HepG2 (cell line): Measurements from ENCODE around the gene SPI1. TPM values are rescaled to one million over a fixed set of nuclear protein-coding genes. Genes with fewer than 3 reads are reported as not detected.

ENCODE experiments used
- E2F5 ChIP-seq: sonication (generic); formaldehyde crosslinking; conservative IDR thresholded peaks from 2 replicates; pipeline ENCODE4 v1.4.0; 2020; ENCODE audit warnings: missing genetic modification reagents
- FOXK1 ChIP-seq: sonication (generic); formaldehyde crosslinking; IDR thresholded peaks from 2 replicates; pipeline ENCODE4 v1.4.0; 2020; ENCODE audit warnings: low read depth, missing genetic modification reagents, borderline replicate concordance
- HES4 ChIP-seq: sonication (generic); formaldehyde crosslinking; IDR thresholded peaks from 2 replicates; pipeline ENCODE4 v1.9.0; 2021; ENCODE audit warnings: mild to moderate bottlenecking, missing genetic modification reagents, borderline replicate concordance
- KLF11 ChIP-seq: IDR thresholded peaks from 2 replicates; pipeline ENCODE4 v1.6.1; 2016; ENCODE audit warnings: missing compliant biosample characterization
- MAFG ChIP-seq: sonication (generic); formaldehyde crosslinking; IDR thresholded peaks from 2 replicates; pipeline ENCODE4 v1.5.1; 2020; ENCODE audit warnings: mild to moderate bottlenecking, missing genetic modification reagents
- PATZ1 ChIP-seq: sonication (generic); formaldehyde crosslinking; IDR thresholded peaks from 2 replicates; pipeline ENCODE4 v1.4.0; 2020; ENCODE audit warnings: missing genetic modification reagents
- PBX2 ChIP-seq: IDR thresholded peaks from 2 replicates; pipeline ENCODE4 v1.6.1; 2016; ENCODE audit warnings: control low read depth
- RAD21 ChIP-seq: fragments of 450-650 bp; formaldehyde crosslinking; IDR thresholded peaks from 2 replicates; pipeline ENCODE4 v1.5.0; 2020; ENCODE audit warnings: mild to moderate bottlenecking
- TAF15 ChIP-seq: fragments of 200-400 bp; formaldehyde crosslinking; IDR thresholded peaks from one replicate; pipeline ENCODE4 v1.6.1; 2018; ENCODE audit warnings: mild to moderate bottlenecking, low read depth, low read length; ENCODE audit not compliant: poor library complexity, severe bottlenecking
- ZNF543 ChIP-seq: sonication (generic); formaldehyde crosslinking; IDR thresholded peaks from 2 replicates; pipeline ENCODE4 v1.4.0; 2020; ENCODE audit warnings: mild to moderate bottlenecking, missing genetic modification reagents
- ZNF614 ChIP-seq: IDR thresholded peaks from 2 replicates; pipeline ENCODE4 v1.6.1; 2018; ENCODE audit warnings: missing biosample characterization, missing genetic modification reagents, inconsistent platforms, borderline replicate concordance
- polyA plus RNA-seq, 8 experiments: library from polyadenylated mRNA; depleted of rRNA in 3 of 8; stranded (reverse) in 7 of 8; unstranded in 1 of 8; fragments of >200 nt; fragmentation: Illumina TruSeq in 4 of 8; extraction: Trizol in 4 of 8; gene quantifications; 2 replicates each; pipeline versions ENCODE4 v1.2.1 to v1.2.3, GENCODE V29; 2011 to 2016; ENCODE audit warnings: low read depth in 4 of 8, missing spikeins in 1 of 8, mixed read lengths in 1 of 8; ENCODE audit not compliant: insufficient read depth in 1 of 8
- total RNA-seq, 5 experiments: library from RNA; depleted of rRNA; stranded (reverse); fragments of >200 nt; fragmentation: Illumina TruSeq; extraction: Trizol; gene quantifications; 2 replicates each; pipeline ENCODE4 v1.2.3, GENCODE V29; 2016; ENCODE audit warnings: low read depth in 1 of 5
- TF ChIP-seq, protein P1 (sequence below): sonication (generic); formaldehyde crosslinking; IDR thresholded peaks from 2 replicates; pipeline ENCODE4 v1.5.1; 2020; ENCODE audit warnings: missing genetic modification reagents, mild to moderate bottlenecking, borderline replicate concordance
- TF ChIP-seq, protein P2 (sequence below): sonication (generic); formaldehyde crosslinking; IDR thresholded peaks from 2 replicates; pipeline ENCODE4 v1.4.0; 2020; ENCODE audit warnings: missing genetic modification reagents, borderline replicate concordance
- TF ChIP-seq, protein P3 (sequence below): sonication (generic); formaldehyde crosslinking; IDR thresholded peaks from 2 replicates; pipeline ENCODE4 v1.8.0; 2022; ENCODE audit warnings: mild to moderate bottlenecking, missing genetic modification reagents, moderate library complexity

Gene SPI1
- total and polyA plus RNA-seq, 2 of the 13 experiments (the other 11 are each of a cell fraction or from before 2014, with no cell fraction given) = not detected

- TF ChIP-seq, protein P1, sequence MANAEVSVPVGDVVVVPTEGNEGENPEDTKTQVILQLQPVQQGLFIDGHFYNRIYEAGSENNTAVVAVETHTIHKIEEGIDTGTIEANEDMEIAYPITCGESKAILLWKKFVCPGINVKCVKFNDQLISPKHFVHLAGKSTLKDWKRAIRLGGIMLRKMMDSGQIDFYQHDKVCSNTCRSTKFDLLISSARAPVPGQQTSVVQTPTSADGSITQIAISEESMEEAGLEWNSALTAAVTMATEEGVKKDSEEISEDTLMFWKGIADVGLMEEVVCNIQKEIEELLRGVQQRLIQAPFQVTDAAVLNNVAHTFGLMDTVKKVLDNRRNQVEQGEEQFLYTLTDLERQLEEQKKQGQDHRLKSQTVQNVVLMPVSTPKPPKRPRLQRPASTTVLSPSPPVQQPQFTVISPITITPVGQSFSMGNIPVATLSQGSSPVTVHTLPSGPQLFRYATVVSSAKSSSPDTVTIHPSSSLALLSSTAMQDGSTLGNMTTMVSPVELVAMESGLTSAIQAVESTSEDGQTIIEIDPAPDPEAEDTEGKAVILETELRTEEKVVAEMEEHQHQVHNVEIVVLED (CRISPR knock-in tag) = no peak
- TF ChIP-seq TAF15 (no peak), PATZ1 (CRISPR knock-in tag) (peak; percentile 44; the same call in 1 of the 2 replicates), FOXK1 (CRISPR knock-in tag) (no peak), E2F5 (no peak), PBX2 (no peak), KLF11 (no peak), RAD21 (CRISPR knock-in tag) (peak; percentile 85), ZNF614 (CRISPR knock-in tag) (no peak), MAFG (CRISPR knock-in tag) (no peak), ZNF543 (CRISPR knock-in tag) (no peak), HES4 (no peak)
- TF ChIP-seq, protein P2, sequence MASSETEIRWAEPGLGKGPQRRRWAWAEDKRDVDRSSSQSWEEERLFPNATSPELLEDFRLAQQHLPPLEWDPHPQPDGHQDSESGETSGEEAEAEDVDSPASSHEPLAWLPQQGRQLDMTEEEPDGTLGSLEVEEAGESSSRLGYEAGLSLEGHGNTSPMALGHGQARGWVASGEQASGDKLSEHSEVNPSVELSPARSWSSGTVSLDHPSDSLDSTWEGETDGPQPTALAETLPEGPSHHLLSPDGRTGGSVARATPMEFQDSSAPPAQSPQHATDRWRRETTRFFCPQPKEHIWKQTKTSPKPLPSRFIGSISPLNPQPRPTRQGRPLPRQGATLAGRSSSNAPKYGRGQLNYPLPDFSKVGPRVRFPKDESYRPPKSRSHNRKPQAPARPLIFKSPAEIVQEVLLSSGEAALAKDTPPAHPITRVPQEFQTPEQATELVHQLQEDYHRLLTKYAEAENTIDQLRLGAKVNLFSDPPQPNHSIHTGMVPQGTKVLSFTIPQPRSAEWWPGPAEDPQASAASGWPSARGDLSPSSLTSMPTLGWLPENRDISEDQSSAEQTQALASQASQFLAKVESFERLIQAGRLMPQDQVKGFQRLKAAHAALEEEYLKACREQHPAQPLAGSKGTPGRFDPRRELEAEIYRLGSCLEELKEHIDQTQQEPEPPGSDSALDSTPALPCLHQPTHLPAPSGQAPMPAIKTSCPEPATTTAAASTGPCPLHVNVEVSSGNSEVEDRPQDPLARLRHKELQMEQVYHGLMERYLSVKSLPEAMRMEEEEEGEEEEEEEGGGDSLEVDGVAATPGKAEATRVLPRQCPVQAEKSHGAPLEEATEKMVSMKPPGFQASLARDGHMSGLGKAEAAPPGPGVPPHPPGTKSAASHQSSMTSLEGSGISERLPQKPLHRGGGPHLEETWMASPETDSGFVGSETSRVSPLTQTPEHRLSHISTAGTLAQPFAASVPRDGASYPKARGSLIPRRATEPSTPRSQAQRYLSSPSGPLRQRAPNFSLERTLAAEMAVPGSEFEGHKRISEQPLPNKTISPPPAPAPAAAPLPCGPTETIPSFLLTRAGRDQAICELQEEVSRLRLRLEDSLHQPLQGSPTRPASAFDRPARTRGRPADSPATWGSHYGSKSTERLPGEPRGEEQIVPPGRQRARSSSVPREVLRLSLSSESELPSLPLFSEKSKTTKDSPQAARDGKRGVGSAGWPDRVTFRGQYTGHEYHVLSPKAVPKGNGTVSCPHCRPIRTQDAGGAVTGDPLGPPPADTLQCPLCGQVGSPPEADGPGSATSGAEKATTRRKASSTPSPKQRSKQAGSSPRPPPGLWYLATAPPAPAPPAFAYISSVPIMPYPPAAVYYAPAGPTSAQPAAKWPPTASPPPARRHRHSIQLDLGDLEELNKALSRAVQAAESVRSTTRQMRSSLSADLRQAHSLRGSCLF (CRISPR knock-in tag) = no peak
- TF ChIP-seq, protein P3, sequence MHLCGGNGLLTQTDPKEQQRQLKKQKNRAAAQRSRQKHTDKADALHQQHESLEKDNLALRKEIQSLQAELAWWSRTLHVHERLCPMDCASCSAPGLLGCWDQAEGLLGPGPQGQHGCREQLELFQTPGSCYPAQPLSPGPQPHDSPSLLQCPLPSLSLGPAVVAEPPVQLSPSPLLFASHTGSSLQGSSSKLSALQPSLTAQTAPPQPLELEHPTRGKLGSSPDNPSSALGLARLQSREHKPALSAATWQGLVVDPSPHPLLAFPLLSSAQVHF (CRISPR knock-in tag) = no peak
Observed at GRCh38 chr11:47373876-47374719, 4.2 kb downstream of the SPI1 start (continued).
